Measurements from ENCODE around the gene RNPEP. TPM values are rescaled to one million over a fixed set of nuclear protein-coding genes. Genes with fewer than 3 reads are reported as not detected.
A peak's percentile ranks its signal among the peaks of the same experiment; 100 is the strongest.

The RNPEP gene
- total RNA-seq, 1 experiment from 2014 or later: 99.8 TPM

DNA sequence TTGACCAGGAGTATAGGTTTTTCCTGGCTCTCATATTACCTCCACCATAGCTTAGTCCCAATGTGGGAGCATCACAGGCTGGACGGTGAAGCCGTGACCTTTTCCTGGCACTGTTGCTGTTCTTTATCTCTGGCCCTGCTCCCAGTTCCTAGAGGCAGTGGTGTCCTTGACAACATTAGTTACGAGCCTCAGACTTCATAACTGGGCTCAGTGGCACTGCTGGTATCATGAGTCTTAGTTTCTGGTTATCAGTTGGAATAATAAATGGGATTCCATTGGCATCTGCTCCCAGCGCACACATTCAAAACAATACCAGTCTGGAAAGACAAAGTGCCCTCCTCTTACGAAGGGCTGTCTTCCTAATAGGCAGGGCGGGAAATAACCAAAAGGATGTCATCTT, 8.0 kb downstream of the RNPEP start:
- DNase-seq (ENCODE audit: low read depth, low spot score) (no peak), ATAC-seq (no peak)
- H3K36me3 ChIP-seq (ENCODE audit: control insufficient read depth, insufficient read depth, low read length): no peaks in the 10 kb centered on the region; the same call in 1 of the 2 replicates
- TF ChIP-seq, protein P1, sequence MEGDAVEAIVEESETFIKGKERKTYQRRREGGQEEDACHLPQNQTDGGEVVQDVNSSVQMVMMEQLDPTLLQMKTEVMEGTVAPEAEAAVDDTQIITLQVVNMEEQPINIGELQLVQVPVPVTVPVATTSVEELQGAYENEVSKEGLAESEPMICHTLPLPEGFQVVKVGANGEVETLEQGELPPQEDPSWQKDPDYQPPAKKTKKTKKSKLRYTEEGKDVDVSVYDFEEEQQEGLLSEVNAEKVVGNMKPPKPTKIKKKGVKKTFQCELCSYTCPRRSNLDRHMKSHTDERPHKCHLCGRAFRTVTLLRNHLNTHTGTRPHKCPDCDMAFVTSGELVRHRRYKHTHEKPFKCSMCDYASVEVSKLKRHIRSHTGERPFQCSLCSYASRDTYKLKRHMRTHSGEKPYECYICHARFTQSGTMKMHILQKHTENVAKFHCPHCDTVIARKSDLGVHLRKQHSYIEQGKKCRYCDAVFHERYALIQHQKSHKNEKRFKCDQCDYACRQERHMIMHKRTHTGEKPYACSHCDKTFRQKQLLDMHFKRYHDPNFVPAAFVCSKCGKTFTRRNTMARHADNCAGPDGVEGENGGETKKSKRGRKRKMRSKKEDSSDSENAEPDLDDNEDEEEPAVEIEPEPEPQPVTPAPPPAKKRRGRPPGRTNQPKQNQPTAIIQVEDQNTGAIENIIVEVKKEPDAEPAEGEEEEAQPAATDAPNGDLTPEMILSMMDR (IDR thresholded peaks at IDR 0.05): no peak
- TF ChIP-seq TCF7L2 (IDR thresholded peaks at IDR 0.05; ENCODE audit: low read depth, low read length) (no peak), POLR2AphosphoS5 (IDR thresholded peaks at IDR 0.05; ENCODE audit: low read depth, low read length) (no peak), SIN3A (IDR thresholded peaks at IDR 0.05; ENCODE audit: borderline replicate concordance, insufficient read depth, low read depth, low read length) (no peak)
- TF ChIP-seq, protein P2, sequence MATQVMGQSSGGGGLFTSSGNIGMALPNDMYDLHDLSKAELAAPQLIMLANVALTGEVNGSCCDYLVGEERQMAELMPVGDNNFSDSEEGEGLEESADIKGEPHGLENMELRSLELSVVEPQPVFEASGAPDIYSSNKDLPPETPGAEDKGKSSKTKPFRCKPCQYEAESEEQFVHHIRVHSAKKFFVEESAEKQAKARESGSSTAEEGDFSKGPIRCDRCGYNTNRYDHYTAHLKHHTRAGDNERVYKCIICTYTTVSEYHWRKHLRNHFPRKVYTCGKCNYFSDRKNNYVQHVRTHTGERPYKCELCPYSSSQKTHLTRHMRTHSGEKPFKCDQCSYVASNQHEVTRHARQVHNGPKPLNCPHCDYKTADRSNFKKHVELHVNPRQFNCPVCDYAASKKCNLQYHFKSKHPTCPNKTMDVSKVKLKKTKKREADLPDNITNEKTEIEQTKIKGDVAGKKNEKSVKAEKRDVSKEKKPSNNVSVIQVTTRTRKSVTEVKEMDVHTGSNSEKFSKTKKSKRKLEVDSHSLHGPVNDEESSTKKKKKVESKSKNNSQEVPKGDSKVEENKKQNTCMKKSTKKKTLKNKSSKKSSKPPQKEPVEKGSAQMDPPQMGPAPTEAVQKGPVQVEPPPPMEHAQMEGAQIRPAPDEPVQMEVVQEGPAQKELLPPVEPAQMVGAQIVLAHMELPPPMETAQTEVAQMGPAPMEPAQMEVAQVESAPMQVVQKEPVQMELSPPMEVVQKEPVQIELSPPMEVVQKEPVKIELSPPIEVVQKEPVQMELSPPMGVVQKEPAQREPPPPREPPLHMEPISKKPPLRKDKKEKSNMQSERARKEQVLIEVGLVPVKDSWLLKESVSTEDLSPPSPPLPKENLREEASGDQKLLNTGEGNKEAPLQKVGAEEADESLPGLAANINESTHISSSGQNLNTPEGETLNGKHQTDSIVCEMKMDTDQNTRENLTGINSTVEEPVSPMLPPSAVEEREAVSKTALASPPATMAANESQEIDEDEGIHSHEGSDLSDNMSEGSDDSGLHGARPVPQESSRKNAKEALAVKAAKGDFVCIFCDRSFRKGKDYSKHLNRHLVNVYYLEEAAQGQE (IDR thresholded peaks at IDR 0.05; ENCODE audit: insufficient read depth in 1 of 2, low read depth in 2 of 2, low read length in 1 of 2): no peak
- H3K27ac ChIP-seq (ENCODE audit: low read length): no peak overlapping the region
- intact Hi-C loops (cut with micrococcal nuclease; ENCODE audit: unreplicated experiment) (no loop called here), in situ Hi-C loops (cut with HindIII; ENCODE audit: low pct_unique_long_range_greater_than_20kb, low sequenced_read_pairs) (no loop called here)
- H3K4me1 ChIP-seq (ENCODE audit: control insufficient read depth, insufficient read depth, low read length): no peaks in the 10 kb centered on the region
- H3K9me3 ChIP-seq (ENCODE audit: control insufficient read depth, insufficient read depth, low read depth, low read length): no peaks in the 10 kb centered on the region
- BruUV-seq (replicated peaks): TSS peak; percentile 6
- CTCF ChIA-PET: interaction anchor here (1.0 kb wide), 1 partner anchor 128 kb away, joined by 3 read pairs; no protein-coding TSS in a partner anchor
- no peaks in the 10 kb centered on the region for H3K27me3 ChIP-seq (ENCODE audit: control insufficient read depth, insufficient read depth, low read length)
- H3K4me3 ChIP-seq (ENCODE audit: low read depth in 2 of 2, low read length in 2 of 2): no peak overlapping the region
- POLR2A ChIA-PET: no interaction called here

DNA sequence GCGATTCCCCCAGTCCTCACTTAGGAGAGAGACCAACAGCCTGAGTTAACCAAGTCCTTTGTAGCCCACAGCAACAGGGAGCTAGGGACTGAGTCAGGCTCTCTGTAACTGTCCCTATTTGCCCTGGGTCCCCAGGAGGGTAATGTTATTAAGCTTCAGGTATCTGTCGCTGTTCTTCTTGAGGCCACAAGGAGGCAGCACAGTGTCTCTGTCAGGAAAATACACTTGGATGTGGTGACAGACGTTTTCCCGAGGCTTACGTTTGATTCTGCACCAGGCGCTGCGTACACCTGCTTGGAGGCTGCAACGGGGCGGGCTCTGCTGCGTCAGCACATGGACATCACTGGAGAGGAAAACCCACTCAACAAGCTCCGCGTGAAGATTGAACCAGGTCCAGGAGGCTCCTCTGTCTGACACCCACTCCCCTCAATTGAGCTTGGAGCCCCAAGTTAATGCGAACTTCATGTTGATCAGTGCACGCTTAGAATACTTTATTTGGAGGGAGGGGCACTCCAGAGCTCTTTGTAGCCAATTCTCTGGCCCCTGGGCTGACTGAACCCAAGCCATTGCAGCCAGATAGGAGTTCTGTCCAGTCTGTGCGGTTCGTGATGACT, 17.3 kb downstream of the RNPEP start:
- H3K27me3 ChIP-seq (ENCODE audit: control insufficient read depth, insufficient read depth, low read length): no peaks in the 10 kb centered on the region
- intact Hi-C loops (cut with micrococcal nuclease; ENCODE audit: unreplicated experiment): no loop called here
- DNase-seq (ENCODE audit: low read depth, low spot score): no peak
- no peaks in the 10 kb centered on the region for H3K9me3 ChIP-seq (ENCODE audit: control insufficient read depth, insufficient read depth, low read depth, low read length)
- in situ Hi-C loops (cut with HindIII; ENCODE audit: low pct_unique_long_range_greater_than_20kb, low sequenced_read_pairs): no loop called here
- peaks cover 8% of the 10 kb centered on the region for H3K36me3 ChIP-seq (ENCODE audit: control insufficient read depth, insufficient read depth, low read length)
- peak; percentile 85 for ATAC-seq
- TF ChIP-seq POLR2AphosphoS5 (IDR thresholded peaks at IDR 0.05; ENCODE audit: low read depth, low read length) (no peak), TCF7L2 (IDR thresholded peaks at IDR 0.05; ENCODE audit: low read depth, low read length) (no peak), SIN3A (IDR thresholded peaks at IDR 0.05; ENCODE audit: borderline replicate concordance, insufficient read depth, low read depth, low read length) (no peak)
- TF ChIP-seq, protein P1 (IDR thresholded peaks at IDR 0.05): peak; percentile 87
- TF ChIP-seq, protein P2 (IDR thresholded peaks at IDR 0.05; ENCODE audit: insufficient read depth in 1 of 2, low read depth in 2 of 2, low read length in 1 of 2): no peak
- no peak overlapping the region for H3K27ac ChIP-seq (ENCODE audit: low read length)
- TSS peak; percentile 22 for BruUV-seq (replicated peaks)
- ChIA-PET POLR2A (interaction anchor here (1.1 kb wide), 1 partner anchor 130 kb away, joined by 5 read pairs; no protein-coding TSS in a partner anchor), CTCF (interaction anchor here (0.5 to 1.5 kb wide), 12 partner anchors 8 to 185 kb away, joined by 3 to 12 read pairs (median 4); partner anchors contain the start of gene ELF3)
- no peak overlapping the region for H3K4me3 ChIP-seq (ENCODE audit: low read depth in 2 of 2, low read length in 2 of 2)
- H3K4me1 ChIP-seq (ENCODE audit: control insufficient read depth, insufficient read depth, low read length): no peaks in the 10 kb centered on the region

All from Panc1 (cell line).